Upper lobe of left lung (tissue), 6 donors: Measurements from ENCODE around the gene ACVR1. TPM values are rescaled to one million over a fixed set of nuclear protein-coding genes. Genes with fewer than 3 reads are reported as not detected.

Experiments used
- ATAC-seq, 2 donors: fragments of 200-7000 bp; cut with Tn5 transposase; one replicate each; pipeline ENCODE4 v1.9.1; 2022; ENCODE audit warnings: mild to moderate bottlenecking in 2 of 2, moderate library complexity in 2 of 2; ENCODE audit not compliant: low FRiP score in 2 of 2
- DNase-seq, 2 donors: peaks; one replicate each; pipeline ENCODE4 v3.0.0-alpha.2; 2019 to 2020
- H3K27ac ChIP-seq, 4 donors: fragments of 200-600 bp; sonication (generic); one replicate each; pipeline ENCODE4 v1.5.1; 2016 to 2019
- H3K27me3 ChIP-seq, 4 donors: fragments of 200-600 bp; sonication (generic); one replicate each; pipeline ENCODE4 v1.5.1; 2017 to 2019
- H3K36me3 ChIP-seq, 4 donors: fragments of 200-600 bp; sonication (generic); one replicate each; pipeline ENCODE4 v1.5.1; 2016 to 2019
- H3K4me1 ChIP-seq, 4 donors: fragments of 200-600 bp; sonication (generic); one replicate each; pipeline ENCODE4 v1.5.1; 2018 to 2019
- H3K4me3 ChIP-seq, 4 donors: fragments of 200-600 bp; sonication (generic); one replicate each; pipeline ENCODE4 v1.5.1; 2017 to 2019; ENCODE audit warnings: mild to moderate bottlenecking in 2 of 4, moderate library complexity in 1 of 4
- H3K9me3 ChIP-seq, 4 donors: fragments of 200-600 bp; sonication (generic); one replicate each; pipeline ENCODE4 v1.5.1; 2018 to 2019
- CTCF ChIP-seq, 6 experiments: fragments of 450-650 bp in 4 of 6; fragments of 200-600 bp in 2 of 6; sonication (generic) in 2 of 6; IDR thresholded peaks; one replicate each; pipeline ENCODE4 v1.5.1; 2016 to 2019; ENCODE audit warnings: antibody characterized with exemption in 6 of 6
- EP300 ChIP-seq, 4 donors: sonication (generic); formaldehyde crosslinking; IDR thresholded peaks; one replicate each; pipeline ENCODE4 v1.5.1; 2017; ENCODE audit warnings: antibody characterized with exemption in 4 of 4, control low read depth in 2 of 4
- POLR2A ChIP-seq, 4 donors: fragments of 450-650 bp; IDR thresholded peaks; one replicate each; pipeline ENCODE4 v1.5.1; 2016 to 2017; ENCODE audit warnings: antibody characterized with exemption in 4 of 4, mild to moderate bottlenecking in 2 of 4
- POLR2AphosphoS5 ChIP-seq, 2 donors: sonication (generic); formaldehyde crosslinking; IDR thresholded peaks; one replicate each; pipeline ENCODE4 v1.5.1; 2017; ENCODE audit warnings: antibody characterized with exemption in 2 of 2
- WGBS, 2 donors: methylation state at CpG; one replicate each; pipeline ENCODE4 v1.1.5; 2017 to 2018; 5-methylcytosine and 5-hydroxymethylcytosine counted together
- total RNA-seq, 6 donors: library from RNA; depleted of rRNA in 4 of 6; stranded (reverse); fragments of >200 nt in 4 of 6; gene quantifications; one replicate each; pipeline versions ENCODE4 v1.1.0 to v1.2.1, GENCODE V29; 2016 to 2021
- donor health status: DM: no; HTN: no; CAD: no; lungs with moderate emphysema.
- donor health status: DM: no; HTN: yes; CAD: no; lungs with severe emphysema.

ACVR1 gene
- total RNA-seq, 6 donors from 2014 or later, result 16.4 to 38.8 (median 25.8) TPM

GRCh38 chr2:157793053-157793612 lies 83.0 kb downstream of the ACVR1 start:
- peaks cover 11 to 17% (median 12%) of the 10 kb centered on the region in 4 donors for H3K4me1 ChIP-seq
- H3K27ac ChIP-seq, result no peak overlapping the region
- H3K4me3 ChIP-seq, result no peak overlapping the region

GRCh38 chr2:157792335-157793052 lies 83.6 kb downstream of the ACVR1 start:
- Histone ChIP-seq H3K4me1 (peaks cover 12 to 18% (median 15%) of the 10 kb centered on the region in 4 donors), H3K36me3 (peaks cover 0 to under 1% (median 0%) of the 10 kb centered on the region in 4 donors), H3K27ac (no peak overlapping the region), H3K4me3 (no peak overlapping the region), H3K27me3 (no peaks in the 10 kb centered on the region), H3K9me3 (no peaks in the 10 kb centered on the region)
- DNase-seq, result no peak
- 65 to 86% methylated on average over 3 of the region's 3 CpGs for WGBS, 2 donors
- TF ChIP-seq POLR2AphosphoS5 (IDR thresholded peaks at IDR 0.05) (no peak), POLR2A (IDR thresholded peaks at IDR 0.05) (no peak), CTCF (IDR thresholded peaks at IDR 0.05) (no peak), EP300 (IDR thresholded peaks at IDR 0.05) (no peak)
- ATAC-seq, result peak in 1 of 2 donors; percentile 64

More at GRCh38 chr2:157793053-157793612, 83.0 kb downstream of the ACVR1 start:
- H3K36me3 ChIP-seq, result peaks cover 0 to 5% (median 0%) of the 10 kb centered on the region in 4 donors
- ATAC-seq (no peak), DNase-seq (no peak)
- no peaks in the 10 kb centered on the region for H3K27me3 ChIP-seq
- TF ChIP-seq EP300 (IDR thresholded peaks at IDR 0.05) (no peak), CTCF (IDR thresholded peaks at IDR 0.05) (peak in 4 of 6 experiments; percentile 6 to 17 (median 16)), POLR2A (IDR thresholded peaks at IDR 0.05) (no peak), POLR2AphosphoS5 (IDR thresholded peaks at IDR 0.05) (no peak)
- no peaks in the 10 kb centered on the region for H3K9me3 ChIP-seq

DNA sequence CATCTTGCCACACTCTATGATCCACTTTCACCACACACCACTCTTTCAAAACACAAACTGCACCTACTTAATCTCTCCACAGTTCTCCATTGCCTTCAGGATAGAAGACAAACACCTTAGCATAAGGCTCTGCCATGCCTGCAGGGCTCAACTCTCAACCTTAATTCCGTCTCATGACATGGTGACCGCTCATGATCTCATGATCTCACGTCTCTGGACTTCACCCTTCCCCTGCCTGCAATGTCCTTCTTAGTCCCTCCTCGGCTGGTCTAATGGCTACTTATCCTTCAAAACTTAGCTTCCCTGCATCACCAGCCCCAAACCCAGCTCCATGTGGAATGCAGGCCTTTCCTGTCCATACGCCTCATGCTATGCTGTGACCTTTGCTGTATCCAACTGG lies 85.3 kb downstream of the ACVR1 start:
- peaks cover 21 to 31% (median 26%) of the 10 kb centered on the region in 4 donors for H3K4me1 ChIP-seq
- 97% methylated on average over 5 of the region's 5 CpGs for WGBS, 2 donors

GRCh38 chr2:157789933-157790511 lies 86.1 kb downstream of the ACVR1 start:
- no peak for TF ChIP-seq CTCF (IDR thresholded peaks at IDR 0.05)
- TF ChIP-seq EP300 (IDR thresholded peaks at IDR 0.05), result no peak
- H3K4me3 ChIP-seq, result no peak overlapping the region
- H3K36me3 ChIP-seq, result no peaks in the 10 kb centered on the region
- 63 to 86% methylated on average over 4 of the region's 4 CpGs for WGBS, 2 donors
- no peaks in the 10 kb centered on the region for H3K9me3 ChIP-seq
- ATAC-seq (no peak), DNase-seq (no peak)
- H3K27ac ChIP-seq, result peak overlapping the region in 2 of 4 donors; percentile 1 to 21
- H3K4me1 ChIP-seq, result peaks cover 29 to 39% (median 34%) of the 10 kb centered on the region in 4 donors
- H3K27me3 ChIP-seq, result no peaks in the 10 kb centered on the region

More for the DNA sequence above, 85.3 kb downstream of the ACVR1 start:
- Histone ChIP-seq H3K27me3 (no peaks in the 10 kb centered on the region), H3K36me3 (no peaks in the 10 kb centered on the region), H3K27ac (no peak overlapping the region), H3K4me3 (no peak overlapping the region), H3K9me3 (no peaks in the 10 kb centered on the region)
- no peak for ATAC-seq
- TF ChIP-seq EP300 (IDR thresholded peaks at IDR 0.05), result no peak
- no peak for TF ChIP-seq CTCF (IDR thresholded peaks at IDR 0.05)
- TF ChIP-seq POLR2AphosphoS5 (IDR thresholded peaks at IDR 0.05), result no peak
- no peak for TF ChIP-seq POLR2A (IDR thresholded peaks at IDR 0.05)
- no peak for DNase-seq
